Measurements from ENCODE around the gene DHRSX.
"Not testable (repeated sequence)": the region's sequence is repeated elsewhere in the genome, so short reads cannot be mapped to it uniquely, and the experiment has no call there.

The DHRSX gene

DNA sequence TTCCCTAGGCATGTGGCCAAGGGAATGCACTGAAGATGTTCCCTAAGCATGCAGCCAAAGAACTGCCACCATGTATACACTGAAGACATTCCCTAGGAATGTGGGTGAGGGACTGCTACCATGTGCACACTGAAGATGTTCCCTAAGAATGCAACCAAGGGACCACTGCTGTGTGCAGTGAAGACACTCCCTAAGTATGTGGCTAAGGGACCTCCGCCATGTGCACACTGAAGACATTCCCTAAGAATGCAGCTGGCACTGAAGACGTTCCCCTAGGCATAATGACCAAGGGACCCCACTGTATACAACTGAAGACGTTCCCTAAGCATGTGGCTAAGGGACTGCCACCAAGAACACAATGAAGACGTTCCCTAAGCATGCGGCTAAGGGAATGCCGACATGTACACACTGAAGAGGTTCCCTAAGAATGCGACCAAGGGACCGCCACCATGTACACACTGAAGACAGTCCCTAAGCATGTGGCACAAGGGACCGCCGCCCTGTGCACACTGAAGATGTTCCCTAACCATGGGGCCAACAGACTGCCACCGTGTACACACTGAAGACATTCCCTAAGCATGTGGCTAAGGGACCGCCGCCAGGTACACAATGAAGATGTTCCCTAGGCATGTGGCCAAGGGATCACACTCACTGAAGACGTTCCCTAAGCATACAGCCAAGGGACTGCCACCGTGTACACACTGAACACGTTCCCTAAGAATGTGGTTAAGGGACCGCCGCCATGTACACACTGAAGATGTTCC lies 25.6 kb downstream of the DHRSX start:
- DNase-seq (ENCODE audit: low read depth in 3 of 3): no peak

DNA sequence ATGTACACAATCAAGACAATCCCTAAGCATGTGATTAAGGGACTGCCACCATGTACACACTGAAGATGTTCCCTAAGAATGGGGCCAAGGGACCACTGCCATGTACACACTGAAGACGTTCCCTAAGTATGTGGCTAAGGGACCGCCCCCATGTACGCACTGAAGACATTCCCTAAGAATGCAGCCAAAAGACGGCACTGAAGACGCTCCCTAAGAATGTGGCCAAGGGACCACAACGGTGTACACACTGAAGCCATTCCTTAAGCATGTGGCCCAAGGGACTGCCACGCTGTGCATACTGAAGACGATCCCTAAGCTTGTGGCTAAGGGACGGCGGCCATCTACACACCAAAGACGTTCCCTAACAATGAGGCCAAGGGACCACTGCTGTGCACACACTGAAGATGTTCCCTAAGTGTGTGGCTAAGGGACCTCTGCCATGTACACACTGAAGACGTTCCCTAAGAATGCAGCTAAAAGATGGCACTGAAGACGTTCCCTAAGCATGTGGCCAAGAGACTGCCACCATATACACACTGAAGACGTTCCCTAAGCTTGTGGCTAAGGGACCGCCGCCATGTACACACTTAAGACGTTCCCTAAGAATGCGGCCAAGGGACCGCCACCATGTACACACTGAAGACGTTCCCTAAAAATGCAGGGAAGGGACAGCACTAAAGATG lies 26.4 kb downstream of the DHRSX start:
- DNase-seq (ENCODE audit: low read depth in 3 of 3): no peak

DNA sequence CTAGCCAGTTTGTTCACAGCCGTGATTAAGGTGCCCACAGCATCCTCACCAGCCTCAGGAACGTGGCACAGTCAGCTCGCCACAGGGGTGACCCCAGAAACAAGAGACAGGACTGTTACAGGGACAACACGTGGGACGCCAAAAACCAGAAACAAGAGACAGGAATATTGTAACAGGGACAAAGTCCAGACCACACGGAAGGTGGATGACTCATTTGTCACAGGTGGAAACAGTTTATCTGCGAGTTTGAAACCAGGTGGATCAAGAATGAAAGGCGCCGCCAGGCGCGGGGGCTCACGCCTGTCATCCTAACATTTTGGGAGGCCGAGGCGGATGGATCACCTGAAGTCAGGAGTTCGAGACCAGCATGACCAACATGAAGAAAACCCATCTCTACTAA lies 27.7 kb downstream of the DHRSX start:
- DNase-seq (ENCODE audit: low read depth in 3 of 3): not testable (repeated sequence)

- DNase-seq (ENCODE audit: low read depth in 3 of 3): no peak
Measured at GRCh38 chrX:2471641-2472040, 29.1 kb downstream of the DHRSX start.

DNA sequence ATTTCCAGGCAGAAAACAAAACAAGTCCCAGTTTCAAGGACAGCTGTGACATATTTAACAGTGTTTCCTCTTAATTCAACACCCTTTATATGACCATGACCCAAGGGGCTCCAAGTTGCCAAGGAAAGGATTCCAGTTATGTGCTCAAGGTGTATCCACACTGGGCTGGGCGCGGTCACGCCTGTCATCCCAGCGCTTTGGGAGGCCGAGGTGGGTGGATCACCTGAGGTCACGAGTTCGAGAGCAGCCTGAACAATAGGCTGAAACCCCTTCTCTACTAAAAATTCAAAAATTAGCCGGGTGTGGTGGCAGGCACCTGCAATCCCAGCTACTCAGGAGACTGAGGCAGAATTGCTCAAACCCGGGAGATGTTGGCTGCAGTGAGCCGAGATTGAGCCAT lies 29.6 kb downstream of the DHRSX start:
- not testable (repeated sequence) for DNase-seq (ENCODE audit: low read depth in 3 of 3)

GRCh38 chrX:2469852-2470251 lies 30.9 kb downstream of the DHRSX start:
- not testable (repeated sequence) for DNase-seq (ENCODE audit: low read depth in 3 of 3)

DNA sequence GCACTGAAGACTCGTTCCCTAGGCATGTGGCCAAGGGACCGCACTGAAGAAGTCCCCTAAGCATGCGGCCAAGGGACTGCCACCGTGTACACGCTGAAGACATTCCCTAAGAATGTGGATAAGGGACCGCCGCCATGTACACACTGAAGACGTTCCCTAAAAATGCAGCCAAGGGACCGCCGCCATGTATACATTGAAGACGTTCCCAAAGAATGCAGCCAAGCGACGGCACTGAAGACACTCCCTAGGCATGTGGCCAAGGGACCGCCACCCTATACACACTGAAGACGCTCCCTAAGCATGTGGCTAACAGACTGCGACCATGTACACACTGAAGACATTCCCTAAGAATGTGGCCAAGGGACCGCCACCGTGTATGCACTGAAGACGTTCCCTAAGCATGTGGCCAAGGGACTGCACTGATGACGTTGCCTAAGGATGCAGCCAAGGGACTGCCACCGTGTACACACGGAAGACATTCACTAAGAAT lies 31.5 kb downstream of the DHRSX start:
- no peak for DNase-seq (ENCODE audit: low read depth in 3 of 3)

DNA sequence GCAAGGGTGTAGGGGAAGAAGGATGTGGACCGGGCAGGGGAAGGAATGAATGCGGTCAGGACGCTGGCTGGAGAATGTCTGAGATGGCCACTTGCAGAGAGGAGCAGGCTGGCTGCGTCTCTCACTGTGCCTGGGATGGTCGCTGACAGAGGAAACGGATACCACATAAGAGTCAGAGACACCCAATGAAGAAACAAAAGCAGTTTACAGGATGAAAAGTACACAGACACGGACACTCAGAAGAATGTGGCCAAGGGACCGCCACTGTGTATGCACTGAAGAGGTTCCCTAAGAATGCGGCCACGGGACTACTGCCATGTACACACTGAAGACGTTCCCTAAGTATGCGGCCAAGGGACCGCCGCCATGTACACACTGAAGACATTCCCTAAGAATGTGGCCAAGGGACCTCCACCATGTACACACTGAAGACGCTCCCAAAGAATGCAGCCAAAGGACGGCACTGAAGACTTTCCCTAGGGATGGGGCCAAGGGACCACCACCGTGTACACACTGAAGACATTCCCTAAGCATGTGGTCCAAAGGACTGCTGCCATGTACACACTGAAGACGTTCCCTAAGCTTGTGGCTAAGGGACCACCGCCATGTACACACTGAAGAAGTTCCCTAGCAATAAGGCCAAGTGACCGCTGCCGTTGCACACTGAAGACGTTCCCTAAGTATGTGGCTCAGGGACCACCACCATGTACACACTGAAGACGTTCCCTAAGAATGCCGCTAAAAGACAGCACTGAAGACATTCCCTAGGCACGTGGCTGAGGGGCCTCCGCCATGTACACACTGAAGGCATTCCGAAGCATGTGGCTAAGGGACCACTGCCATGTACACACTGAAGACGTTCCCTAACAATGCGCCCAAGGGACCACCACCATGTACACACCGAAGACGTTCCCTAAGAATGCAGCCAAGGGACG lies 32.2 kb downstream of the DHRSX start:
- DNase-seq (ENCODE audit: low read depth in 3 of 3): no peak

GRCh38 chrX:2466876-2467656 lies 33.7 kb downstream of the DHRSX start:
- no peak for DNase-seq (ENCODE audit: low read depth in 3 of 3)

DNA sequence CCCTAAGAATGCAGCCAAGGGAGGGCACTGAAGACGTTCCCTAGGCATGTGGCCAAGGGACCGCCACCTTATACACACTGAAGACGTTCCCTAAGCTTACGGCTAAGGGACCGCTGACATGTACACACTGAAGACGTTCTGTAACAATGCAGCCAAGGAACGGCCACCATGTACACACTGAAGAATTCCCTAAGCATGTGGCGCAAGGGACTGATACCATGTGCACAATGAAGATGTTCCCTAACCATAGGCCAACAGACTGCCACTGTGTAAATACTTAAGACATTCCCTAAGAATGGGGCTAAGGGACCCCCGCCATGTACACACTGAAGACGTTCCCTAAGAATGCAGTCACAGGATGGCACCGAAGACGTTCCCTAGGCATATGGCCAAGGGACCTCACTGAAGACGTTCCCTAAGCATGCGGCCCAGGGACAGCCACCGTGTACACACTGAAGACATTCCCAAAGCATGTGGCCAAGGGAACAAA lies 36.1 kb downstream of the DHRSX start:
- no peak for DNase-seq (ENCODE audit: low read depth in 3 of 3)

DNA sequence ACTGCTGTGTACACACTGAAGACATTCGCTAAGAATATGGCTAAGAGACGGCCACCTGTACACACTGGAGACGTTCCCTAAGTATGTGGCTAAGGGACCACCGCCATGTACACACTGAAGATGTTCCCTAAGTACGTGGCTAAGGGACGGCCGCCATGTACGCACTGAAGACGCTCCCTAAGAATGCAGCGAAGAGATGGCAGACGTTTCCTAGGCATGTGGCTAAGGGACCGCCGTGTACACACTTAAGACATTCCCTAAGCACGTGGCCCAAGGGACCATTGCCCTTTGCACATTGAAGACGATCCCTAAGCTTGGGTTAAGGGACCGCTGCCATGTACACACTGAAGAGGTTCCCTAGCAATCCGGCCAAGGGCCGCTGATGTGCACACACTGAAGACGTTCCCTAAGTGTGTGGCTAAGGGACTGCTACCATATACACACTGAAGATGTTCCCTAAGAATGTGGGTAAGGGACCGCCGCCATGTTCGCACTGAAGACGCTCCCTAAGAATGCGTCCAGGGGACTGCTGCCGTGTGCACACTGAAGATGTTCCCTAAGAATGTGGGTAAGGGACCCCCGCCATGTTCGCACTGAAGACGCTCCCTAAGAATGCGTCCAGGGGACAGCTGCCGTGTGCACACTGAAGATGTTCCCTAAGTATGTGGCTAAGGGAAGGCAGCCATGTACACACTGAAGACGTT lies 36.7 kb downstream of the DHRSX start:
- no peak for DNase-seq (ENCODE audit: low read depth in 3 of 3)

- not testable (repeated sequence) for DNase-seq (ENCODE audit: low read depth in 3 of 3)
Measured at GRCh38 chrX:2463481-2463880, 37.3 kb downstream of the DHRSX start.

DNA sequence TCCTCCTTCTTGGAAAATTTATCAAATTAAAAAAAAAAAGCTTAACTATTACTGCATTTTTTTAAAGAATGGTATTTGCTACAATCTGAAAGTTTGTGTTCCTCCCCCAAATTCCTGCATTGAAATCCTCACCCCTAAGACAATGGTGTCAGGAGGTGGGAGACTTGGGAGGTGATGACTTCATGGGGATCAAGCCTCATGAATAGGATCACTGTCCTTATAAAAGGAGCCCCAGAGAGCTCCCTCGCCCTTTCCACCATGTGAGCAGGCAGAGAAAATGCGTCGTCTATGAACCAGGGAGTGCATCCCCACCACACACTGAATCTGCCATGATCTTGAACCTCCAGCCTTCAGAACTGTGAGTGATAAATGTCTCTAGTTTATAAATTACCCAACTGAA lies 38.0 kb downstream of the DHRSX start:
- DNase-seq (ENCODE audit: low read depth in 3 of 3): no peak

- DNase-seq (ENCODE audit: low read depth in 3 of 3): no peak
Measured at GRCh38 chrX:2462074-2462473, 38.7 kb downstream of the DHRSX start.

DNA sequence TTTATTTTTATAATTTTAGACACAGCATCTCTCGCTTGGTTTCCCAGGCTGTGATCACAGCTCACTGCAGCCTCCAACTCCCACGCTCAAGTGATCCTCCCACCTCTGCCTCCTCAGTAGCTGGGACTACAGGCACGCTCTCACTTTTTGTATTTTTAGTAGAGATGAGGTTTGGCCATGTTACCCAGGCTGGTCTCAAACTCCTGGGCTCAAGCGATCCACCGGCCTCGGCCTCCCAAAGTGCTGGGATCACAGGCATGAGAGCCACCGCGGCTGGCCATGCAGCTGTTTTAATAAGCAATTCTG lies 39.1 kb downstream of the DHRSX start:
- no peak for DNase-seq (ENCODE audit: low read depth in 3 of 3)

DNA sequence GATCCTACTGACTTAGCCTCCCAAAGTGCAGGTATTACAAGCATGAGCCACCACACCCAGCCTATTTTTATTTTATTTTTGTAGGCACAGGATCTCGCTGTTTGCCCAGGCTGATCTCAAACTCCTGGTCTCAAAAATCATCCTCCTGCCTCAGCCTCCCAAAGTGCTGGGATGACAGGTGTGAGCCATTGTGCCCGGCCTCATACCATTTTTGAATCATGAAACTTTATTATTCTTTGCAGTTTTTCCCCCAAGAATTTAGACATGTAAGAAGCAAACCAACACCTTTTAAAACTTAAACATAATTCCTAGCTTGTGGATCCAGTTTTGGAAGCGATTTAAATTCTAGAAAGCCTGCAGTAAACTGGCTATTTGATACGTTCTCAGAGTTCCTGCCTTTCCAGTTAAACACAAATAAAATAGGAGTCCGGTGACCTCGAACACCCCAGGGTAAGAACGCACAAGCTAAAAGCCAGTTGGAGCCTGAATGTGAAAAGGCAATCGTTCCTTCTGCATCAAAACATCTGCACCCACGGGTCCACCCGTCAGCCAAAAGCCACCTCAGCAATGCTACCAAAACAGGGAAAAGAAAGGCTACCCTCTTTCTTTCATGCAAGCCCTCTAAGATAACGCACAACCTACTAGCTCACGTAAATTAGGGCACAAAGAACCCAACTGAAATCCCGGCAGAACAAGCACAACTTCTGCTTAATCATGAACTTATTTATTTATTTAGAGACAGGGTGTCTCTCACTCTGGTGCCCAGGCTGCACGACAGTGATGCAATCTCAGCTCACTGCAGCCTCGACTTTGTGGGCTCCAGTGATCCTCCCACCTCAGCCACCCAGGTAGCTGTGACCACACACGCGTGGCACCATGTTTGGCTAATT lies 39.7 kb downstream of the DHRSX start:
- DNase-seq (ENCODE audit: low read depth in 3 of 3): not testable (repeated sequence)

DNA sequence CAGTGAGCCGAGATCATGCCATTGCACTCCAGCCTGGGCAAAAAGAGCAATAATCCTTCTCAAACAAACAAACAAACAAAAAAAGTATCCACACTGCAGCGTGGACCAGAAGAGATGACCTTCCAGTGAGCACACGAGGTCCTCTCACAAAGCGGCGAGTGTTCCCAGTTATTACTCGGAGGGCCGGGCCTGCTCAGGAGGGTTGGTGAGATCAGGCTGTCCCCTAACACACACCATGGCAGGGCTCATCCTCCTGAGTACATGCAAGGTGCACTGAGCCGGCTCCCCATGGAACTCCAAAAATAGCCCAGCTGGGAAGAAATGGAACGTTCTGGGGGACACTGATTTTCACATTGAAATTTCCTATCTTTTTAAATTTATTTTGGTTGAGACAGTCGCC lies 40.7 kb downstream of the DHRSX start:
- DNase-seq (ENCODE audit: low read depth in 3 of 3): not testable (repeated sequence)

GRCh38 chrX:2458309-2458708 lies 42.5 kb downstream of the DHRSX start:
- DNase-seq (ENCODE audit: low read depth in 3 of 3): no peak

DNA sequence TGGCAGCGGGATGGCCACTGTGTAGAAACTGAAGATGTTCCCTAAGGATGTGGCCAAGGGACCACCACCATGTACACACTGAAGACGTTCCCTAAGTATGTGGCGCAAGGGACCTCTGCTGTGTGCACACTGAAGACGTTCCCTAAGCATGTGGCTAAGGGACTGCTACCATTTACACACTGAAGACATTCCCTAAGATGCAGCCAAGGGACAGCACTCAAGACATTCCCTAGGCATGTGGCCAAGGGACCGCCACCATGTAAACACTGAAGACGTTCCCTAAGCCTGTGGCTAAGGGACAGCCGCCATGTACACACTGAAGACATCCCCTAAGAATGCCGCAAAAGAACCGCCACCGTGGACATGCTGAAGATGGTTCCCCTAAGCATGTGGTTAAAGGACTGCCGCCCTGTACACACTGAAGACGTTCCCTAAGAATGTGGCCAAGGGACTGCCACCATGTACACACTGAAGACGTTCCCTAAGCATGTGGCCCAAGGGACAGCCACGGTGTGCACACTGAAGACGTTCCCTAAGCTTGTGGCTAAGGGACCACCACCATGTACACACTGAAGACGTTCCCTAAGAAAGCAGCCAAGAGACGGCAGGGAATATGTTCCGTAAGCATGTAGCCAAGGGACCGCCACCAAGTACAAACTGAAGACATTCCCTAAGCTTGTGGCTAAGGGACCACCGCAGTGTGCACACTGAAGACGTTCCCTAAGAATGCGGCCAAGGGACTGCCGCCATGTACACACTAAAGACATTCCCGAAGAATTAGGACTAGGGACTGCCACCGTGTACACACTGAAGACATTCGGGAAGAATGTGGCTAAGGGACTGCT lies 43.3 kb downstream of the DHRSX start:
- no peak for DNase-seq (ENCODE audit: low read depth in 3 of 3)

Data from stimulated activated CD4-positive, alpha-beta T cell treated with anti-CD3 and anti-CD28 coated beads, TNF-alpha, amount 100 ng/mL, for 48 hours (primary cell).